IPS DF 4.7 (cell line): ENCODE measurements around the gene GPD2.
"Not testable (repeated sequence)": the region's sequence is repeated elsewhere in the genome, so short reads cannot be mapped to it uniquely, and the experiment has no call there.

Experiments used
- DNase-seq: peaks from one replicate; pipeline ENCODE4 v3.0.0-alpha.2; 2013; ENCODE audit warnings: low spot score; ENCODE audit errors: extremely low read depth

The GPD2 gene

DNA sequence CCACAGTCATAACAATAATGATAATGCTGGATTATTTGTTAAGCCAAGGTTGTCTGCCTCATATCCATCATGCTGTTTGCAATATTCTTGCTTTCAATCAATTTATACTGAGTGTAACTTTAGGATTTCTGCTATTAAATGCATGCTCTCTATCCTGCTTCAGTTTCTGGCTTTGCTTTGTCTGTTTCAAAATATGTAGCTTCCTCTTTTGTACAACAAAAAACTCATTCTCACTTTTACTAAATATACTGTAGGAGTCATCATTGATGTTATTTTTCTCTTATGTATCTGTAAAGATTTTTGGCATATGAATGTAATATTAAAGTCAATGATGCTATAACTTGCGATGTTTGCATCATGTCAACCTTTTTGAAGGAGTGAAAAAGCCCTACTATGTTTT is 149.3 kb downstream of the GPD2 start:
- no peak for DNase-seq

DNA sequence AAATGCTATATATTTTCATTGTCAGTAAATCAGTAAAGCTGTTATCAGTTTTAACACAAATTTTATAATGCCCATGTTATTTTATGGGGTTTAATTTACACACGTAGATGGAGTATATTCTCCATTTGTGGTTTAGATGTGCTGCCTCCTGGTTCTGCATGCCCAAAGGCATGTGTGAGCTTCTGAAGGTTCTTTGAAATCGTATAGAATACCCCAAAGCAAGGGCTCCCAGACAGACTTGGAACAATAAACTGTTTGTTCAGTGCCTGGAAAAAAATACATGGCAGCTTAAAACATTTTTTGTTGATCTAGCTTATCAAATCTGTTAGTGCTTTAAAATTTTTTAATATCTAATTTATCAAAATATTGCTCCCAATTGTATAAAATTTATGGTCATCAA is 150.4 kb downstream of the GPD2 start:
- no peak for DNase-seq

DNA sequence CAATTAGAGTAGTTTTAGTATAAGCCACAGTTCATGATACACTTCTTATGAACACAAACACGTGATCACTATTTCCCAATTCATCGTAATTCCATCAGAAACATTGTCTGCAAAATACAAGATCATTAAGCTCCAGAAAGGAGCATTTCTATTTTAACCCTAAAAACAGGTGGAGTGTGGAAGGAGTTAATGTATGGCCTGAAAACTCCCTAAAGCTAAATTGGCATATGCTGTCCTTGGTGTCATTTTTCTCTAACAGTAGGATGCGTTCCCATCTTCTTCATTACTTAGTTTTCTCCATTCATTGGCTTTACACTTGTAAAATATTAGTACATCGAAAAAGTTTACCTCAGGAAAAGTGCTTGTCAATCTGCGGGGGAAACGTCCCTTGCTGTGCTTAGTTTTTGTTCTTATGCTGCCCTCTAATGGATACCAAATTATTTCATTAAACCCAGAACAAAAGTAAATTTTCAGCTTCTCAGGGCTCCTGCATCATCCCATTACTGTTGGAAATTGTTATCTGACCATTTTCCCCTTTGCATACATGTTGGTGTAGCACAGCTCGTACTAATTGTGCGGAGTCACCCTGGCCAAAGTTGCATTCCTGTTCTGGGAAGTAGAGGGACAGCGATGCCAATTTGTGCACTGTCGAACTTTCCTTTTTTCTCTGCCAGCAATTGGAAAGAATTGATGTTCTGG is 153.4 kb downstream of the GPD2 start:
- DNase-seq = no peak

DNA sequence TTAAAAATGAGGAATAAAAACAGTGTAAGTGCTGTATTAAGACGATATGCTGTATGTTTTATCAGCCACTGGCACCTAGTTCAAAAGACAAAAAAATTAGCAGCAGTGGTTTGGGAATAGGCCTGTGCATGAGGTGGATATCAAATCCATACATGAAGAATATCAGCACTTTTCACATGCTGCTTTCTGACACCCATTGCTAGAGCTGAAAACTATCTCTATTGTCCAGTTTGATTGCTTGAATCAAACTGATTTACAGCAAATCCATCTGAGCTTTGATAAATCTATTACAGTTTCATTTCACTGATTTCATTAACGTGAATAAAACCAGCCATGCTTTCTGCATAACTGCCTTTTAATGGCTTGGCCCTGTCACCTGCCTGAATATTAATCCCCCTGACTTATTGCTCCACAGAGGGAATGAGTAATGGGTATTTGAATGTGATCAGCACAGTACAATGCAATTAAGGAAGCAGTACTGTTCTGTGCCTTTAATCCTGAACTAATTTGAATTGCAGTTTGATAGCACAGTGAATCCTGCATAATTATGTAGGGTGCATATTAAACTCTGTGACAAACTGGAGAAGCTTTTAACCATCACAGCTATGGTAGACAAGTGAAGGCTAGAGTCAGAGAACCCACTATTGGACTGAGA is 154.0 kb downstream of the GPD2 start:
- no peak for DNase-seq

DNA sequence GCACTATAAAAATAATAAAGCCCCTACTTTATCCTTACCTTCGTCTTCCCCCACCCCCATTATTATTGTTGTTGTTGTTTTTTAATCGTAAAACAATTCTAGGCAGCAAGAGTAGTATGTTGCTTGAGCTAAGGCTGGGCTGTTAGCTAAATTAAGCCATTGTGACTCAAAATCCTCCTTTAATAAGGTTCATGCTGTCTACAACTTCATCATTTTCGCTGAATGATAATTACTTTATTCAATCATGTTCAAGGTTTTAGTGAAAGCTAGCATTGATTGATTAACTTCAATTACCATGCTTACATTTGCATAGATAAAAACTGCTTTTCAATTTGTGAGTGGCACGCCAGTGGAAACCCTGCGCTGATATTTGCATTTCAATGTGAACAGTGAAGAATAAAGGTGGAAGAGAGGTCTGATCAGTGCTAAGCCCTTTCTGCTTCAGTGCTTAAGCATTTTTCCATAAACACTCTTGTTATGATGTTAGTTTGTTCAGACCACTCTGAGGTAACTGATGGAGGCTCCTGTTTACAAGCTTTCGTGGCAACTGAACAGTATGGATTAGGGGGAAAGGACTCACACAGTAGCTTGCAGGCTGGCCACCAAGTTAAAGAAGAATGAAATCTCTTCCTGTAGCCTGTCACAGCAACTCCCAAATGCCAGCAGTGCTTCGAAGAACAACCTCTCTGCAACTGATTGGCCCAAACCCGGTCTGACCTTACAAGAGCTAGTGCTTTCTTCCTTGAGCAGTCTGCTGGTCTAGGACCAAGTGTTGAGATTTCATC is 156.8 kb downstream of the GPD2 start:
- no peak for DNase-seq

DNA sequence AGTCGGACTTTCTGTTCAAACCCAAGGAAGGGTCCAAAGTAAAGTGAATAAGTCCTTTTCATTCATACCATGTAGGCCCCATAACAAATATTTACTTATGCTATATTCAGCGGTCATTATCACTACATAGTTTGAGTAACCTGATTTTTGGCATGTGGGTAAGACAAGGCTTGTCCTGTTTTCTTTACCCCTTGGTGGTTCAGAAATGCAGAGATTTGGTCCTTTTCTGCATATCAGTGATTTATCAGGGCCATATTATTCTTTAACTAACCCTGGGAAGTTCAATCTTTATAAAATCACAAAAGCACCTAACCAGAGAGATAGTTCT is 157.4 kb downstream of the GPD2 start:
- DNase-seq = no peak

DNA sequence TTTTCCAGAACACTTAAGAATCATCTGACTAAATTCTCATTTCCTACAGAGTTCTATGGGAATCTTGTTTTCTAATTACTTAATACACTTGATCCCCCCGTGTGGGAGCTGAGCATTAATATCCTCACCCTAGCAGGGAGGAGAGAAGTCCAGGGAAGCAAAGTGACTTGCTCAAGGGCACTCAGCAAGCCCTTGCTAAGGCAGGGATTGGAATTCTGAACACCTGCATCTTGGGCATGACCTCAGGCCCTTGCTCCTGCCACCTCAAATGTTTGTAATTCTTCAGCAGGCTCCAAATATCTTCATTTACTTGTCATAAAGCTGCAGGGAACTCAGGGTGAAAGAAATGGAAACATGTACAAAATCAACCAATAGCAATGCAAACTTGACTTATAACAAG is 162.4 kb downstream of the GPD2 start:
- no peak for DNase-seq

DNA sequence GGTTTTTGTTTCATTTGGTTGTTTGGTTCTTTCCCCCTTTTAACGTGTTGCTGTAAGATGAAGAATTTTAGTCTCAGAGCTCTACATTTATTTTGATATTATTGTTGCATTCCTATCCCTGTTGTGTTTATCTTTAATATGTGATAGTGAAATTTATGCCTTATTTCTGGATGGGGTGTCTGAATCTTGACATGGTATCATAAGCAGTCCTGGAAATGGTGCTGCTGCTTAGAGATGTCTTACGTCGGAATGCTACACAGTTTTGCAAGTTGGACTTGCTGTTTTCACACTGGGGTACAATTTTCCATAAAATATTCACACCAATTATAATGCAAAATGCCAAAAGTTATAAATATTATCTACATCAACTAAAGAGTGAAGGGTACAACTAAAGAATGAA is 164.0 kb downstream of the GPD2 start:
- DNase-seq = no peak

DNA sequence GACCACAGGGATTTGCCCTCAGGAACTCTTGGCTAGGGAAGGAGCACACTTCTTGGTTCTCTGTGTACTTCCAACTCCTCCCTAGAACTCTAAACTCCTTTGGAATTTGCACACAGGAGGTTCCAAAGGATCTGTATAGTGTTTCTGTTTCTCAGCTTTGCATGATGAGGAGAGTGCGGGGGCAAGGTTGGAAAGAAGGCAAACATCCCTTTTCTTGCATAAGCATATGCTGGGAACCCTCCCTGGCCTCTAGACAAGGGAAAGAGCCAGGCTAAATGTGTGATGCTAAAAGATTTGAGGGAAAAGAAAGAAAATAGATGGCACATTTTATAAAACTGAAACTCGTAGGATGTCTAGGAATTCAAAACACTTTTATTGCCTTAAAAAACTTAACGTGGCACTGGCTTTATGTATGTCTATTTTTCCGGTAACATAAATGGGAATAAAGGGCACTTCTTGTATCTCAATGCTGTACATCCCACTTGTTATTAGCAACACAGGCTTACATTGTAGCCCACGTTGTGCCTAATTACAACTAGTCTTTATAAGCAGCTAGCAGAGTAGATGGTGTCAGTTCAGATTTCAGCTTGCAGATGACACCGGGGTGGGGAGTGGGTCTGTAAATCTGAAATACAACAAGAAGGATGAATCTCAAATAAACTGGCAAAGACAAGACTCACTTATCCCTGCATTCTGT is 165.8 kb downstream of the GPD2 start:
- DNase-seq = no peak

DNA sequence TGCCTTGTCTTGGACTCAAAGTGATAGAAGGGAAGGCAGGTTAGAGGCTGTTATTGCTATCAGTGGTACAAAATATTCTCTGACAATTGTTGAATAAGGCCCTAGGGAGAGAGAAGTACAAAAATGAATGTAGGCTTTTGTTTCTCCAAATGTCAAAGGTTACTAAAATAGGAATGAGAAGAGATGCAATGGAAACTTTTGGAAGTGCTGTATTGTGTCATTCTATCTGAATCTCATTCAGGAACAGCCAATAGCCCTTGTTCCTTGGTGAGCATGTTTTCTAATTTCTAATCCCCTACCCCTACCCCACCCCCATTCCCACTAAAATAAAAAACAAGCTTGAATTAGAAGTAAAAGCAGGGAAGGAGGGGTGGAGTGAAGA is 166.4 kb downstream of the GPD2 start:
- DNase-seq = no peak

DNA sequence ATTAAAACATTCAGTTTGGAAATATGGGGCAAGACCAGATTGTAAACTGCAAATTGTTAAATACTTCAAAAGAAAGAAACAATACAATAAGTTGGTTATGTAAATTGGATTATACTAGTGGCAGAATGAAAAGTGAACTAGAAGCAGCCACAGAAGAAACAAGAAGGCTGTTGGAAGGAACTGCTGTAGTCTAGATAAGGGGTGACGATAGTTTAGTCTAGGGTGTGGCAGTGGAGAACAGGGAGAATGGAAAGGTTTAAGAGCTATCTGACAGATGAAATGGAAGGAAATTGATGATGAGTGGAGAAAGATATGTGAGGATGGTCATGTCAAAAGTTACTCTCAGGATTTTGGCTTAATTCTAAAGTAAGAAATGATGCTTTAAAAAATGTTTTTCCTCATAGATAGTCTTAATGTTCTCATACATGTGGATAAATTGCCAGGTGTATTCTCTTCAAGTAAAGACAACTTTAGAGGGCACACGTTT is 179.7 kb downstream of the GPD2 start:
- DNase-seq = no peak

DNA sequence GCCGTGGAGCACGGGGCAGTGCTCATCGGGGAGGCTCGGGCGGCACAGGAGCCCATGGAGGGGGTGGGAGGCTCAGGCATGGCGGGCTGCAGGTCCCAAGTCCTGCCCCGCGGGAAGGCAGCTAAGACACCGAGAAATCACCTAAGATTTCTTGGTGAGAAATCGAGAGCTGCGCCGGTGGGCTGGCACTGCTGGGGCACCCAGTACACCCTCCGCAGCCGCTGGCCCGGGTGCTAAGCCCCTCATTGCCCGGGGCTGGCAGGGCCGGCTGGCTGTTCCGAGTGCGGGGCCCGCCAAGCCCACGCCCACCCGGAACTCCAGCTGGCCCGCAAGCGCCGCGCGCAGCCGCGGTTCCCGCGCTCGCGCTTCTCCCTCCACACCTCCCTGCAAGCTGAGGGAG is 181.9 kb downstream of the GPD2 start:
- not testable (repeated sequence) for DNase-seq

DNA sequence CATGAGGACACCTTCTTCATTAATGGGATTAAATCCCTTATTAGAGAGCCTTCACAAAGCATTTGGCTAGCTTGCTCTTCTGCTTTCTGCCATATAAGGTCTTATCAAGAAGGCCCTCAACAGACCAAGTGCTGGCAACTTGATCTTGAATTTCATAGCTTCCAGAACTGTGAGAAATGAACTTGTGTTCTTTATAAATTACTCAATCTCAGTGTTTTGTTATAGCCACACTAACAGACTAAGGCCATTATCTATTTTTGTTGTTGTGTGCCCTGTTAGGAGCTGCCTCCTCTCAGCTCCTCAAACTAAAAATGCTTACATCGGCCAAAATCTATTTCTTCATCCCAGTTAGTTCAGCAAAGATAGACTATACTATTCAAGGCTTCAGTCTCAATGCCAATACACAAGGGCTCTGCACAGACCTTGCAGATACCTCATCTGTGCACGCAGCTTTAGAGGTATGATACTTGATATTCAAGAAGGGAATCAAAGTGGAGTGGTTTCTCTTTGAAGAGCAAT is 182.9 kb downstream of the GPD2 start:
- DNase-seq = no peak

DNA sequence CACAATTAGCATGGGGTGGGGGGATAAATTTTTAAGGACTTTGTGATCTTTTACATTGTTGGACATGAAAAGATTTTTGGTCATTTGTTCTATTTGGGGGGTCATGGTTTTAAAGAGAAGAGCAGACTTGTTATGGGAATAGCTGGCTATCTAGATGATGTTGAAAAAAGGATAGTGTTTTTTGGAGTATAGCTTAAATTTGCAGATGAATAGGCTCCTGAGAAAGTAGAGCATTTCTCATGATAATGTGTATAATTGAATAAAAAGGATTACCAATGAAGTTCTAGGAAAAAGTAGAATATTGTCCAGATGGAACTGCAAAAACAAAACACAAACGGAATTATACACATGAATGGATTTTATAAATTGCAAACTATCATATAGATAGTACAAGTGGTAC is 186.3 kb downstream of the GPD2 start:
- DNase-seq = no peak

DNA sequence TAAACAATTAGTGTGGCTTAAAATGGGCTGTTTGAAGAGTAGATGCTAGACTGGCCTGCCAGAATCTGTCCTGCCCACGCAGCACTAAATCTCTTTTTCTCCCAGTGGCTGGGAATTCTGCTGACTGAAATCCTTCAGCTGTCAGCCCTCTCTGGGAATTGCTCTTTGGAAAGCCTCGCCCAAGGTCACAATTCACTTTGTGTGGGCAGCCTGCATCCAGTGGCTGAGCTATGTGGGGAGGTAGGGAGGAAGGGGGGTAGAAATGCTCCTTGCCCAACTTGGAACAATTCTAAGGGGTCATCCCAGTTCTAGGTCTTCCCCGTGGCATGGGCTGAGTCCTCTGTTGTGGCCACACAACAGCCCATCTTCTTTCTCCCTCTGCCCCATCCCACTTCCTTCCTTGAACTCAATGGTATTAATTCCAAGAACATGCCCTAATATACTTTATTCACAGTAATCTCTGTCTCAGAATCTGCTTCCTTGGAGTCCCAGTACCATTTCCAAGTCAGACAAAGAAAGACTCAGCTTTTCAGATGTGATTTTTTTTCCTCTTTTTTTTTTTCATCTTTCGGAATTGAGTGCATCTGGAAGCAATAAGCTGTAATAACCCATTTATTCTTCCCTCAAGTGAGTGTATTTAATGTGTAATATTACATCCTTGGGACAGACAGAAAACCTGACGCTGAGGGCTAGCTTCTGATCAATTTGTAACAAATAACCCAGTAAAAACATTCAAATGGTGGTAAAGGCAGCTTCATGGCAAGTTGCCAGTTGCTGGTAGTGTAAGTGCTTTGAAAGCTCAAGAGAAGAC is 189.4 kb downstream of the GPD2 start:
- DNase-seq = no peak

DNA sequence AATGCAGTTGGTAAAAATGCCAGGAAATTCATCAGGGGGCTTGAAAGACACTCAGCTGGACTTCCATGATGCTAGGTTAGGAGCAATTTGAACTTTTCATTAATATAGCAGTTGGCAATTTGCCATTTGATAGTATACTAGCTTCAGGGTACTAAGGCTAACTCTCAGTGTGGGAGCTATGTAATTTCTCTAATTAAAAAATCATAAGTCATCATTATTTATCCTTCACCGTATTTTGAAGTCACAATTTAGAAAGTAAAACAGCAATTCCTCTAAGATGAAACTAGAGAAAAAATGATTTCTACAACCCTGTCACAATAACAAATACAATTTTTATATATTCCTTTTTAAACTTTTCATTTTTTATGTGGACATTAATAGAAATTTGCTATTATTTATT is 190.8 kb downstream of the GPD2 start:
- no peak for DNase-seq

DNA sequence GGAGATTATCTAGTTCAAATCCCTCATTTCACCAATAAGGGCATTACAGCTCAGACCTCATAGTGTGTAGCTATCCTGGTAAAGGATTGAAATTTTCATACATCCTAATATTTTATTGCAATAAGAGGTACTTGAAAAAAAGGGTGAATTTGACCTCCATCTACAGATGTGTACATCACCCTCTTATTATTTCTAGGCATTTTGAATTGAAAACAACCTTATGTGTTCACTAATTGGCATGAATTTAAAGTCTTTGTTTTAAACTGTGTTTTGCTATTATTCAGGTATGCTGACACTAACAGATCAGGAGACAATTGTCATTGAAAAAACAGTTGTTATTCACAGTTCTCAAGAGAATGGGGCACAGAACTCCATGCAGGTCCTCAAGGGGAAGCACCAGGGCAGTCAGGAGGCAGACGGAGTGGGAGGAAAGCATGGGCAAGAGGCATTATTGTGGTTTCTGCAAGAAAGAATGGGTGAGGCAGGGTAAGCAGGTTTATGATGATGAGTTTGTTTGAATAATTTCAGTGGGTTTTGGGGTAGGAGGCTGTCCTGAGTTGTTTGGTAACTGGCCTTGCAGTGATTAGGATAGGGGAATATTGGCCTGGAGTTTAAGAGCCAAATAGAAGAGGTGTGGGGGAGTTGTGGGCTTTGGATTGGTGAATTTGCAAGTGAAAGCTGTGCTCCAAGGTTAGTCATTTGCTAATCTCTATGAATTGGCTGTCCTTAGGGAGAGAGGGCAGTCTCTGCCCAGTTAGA is 194.6 kb downstream of the GPD2 start:
- DNase-seq = peak; percentile 72

DNA sequence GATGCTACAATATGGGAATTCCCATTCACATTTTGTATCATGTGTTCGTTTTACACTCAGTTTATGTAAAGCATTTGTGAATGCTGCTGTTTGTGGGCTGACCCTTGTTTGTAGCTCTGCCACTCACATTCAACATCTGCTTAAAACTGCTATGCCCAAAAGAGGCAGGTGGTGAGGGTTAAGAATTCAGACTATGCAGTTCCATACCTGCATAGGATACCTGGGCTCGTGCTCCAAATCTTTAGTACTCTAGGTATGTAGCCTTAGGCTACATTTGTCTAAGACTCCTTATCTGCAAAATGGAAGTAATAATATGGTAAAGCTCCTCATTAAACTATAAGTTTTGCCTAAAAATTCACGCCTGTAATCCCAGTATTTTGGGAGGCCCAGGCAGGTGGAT is 199.5 kb downstream of the GPD2 start:
- DNase-seq = no peak
